H9 (cell line): ENCODE measurements around the gene IMPA2. TPM values are rescaled to one million over a fixed set of nuclear protein-coding genes. Genes with fewer than 3 reads are reported as not detected.

ENCODE experiments used
- DNase-seq: peaks from one replicate; pipeline ENCODE4 v3.0.0-alpha.2; 2017
- H2AFZ ChIP-seq: one replicate; pipeline ENCODE4 v1.6.1; 2013; ENCODE audit warnings: mild to moderate bottlenecking, low read length, control low read depth, moderate library complexity
- H2AK5ac ChIP-seq: 2 replicates; pipeline ENCODE4 v1.6.1; 2013; ENCODE audit warnings: low read length, control low read depth, mixed read lengths; ENCODE audit not compliant: insufficient read length
- H2BK120ac ChIP-seq: one replicate; pipeline ENCODE4 v1.6.1; 2013; ENCODE audit warnings: low read depth, mild to moderate bottlenecking, low read length, control low read depth, inconsistent platforms; ENCODE audit not compliant: poor library complexity, severe bottlenecking
- H2BK12ac ChIP-seq: 2 replicates; pipeline ENCODE4 v1.6.1; 2013; ENCODE audit warnings: low read length, control low read depth, mixed read lengths, low read depth; ENCODE audit not compliant: insufficient read length
- H2BK15ac ChIP-seq: 2 replicates; pipeline ENCODE4 v1.6.1; 2013; ENCODE audit warnings: low read depth, low read length, control low read depth
- H2BK20ac ChIP-seq: one replicate; pipeline ENCODE4 v1.6.1; 2013; ENCODE audit warnings: low read depth, mild to moderate bottlenecking, low read length, control low read depth, inconsistent platforms; ENCODE audit not compliant: poor library complexity, severe bottlenecking
- H2BK5ac ChIP-seq: 2 replicates; pipeline ENCODE4 v1.6.1; 2013; ENCODE audit warnings: low read length, control low read depth, mixed read lengths; ENCODE audit not compliant: insufficient read length
- H3K14ac ChIP-seq: 2 replicates; pipeline ENCODE4 v1.6.1; 2013; ENCODE audit warnings: low read length, control low read depth; ENCODE audit not compliant: insufficient read depth
- H3K18ac ChIP-seq: 2 replicates; pipeline ENCODE4 v1.6.1; 2013; ENCODE audit warnings: low read depth, mild to moderate bottlenecking, mixed read lengths, low read length, control low read depth; ENCODE audit not compliant: insufficient read length
- H3K23ac ChIP-seq: 2 replicates; pipeline ENCODE4 v1.6.1; 2013; ENCODE audit warnings: low read length, control low read depth, mixed read lengths, low read depth; ENCODE audit not compliant: insufficient read length
- H3K23me2 ChIP-seq: 2 replicates; pipeline ENCODE4 v1.6.1; 2013; ENCODE audit warnings: low read depth, mild to moderate bottlenecking, mixed read lengths, low read length, control low read depth; ENCODE audit not compliant: insufficient read length, poor library complexity, severe bottlenecking
- H3K27ac ChIP-seq: 2 replicates; pipeline ENCODE4 v1.5.1; 2013; ENCODE audit warnings: low read length, control low read depth, mixed read lengths, low read depth; ENCODE audit not compliant: insufficient read length
- H3K27me3 ChIP-seq: 2 replicates; pipeline ENCODE4 v1.6.1; 2013; ENCODE audit warnings: low read length, control low read depth, inconsistent platforms; ENCODE audit not compliant: insufficient read depth
- H3K4ac ChIP-seq: 2 replicates; pipeline ENCODE4 v1.6.1; 2013; ENCODE audit warnings: low read depth, mild to moderate bottlenecking, control low read depth, inconsistent platforms, low read length, moderate library complexity
- H3K4me1 ChIP-seq: 2 replicates; pipeline ENCODE4 v1.6.1; 2013; ENCODE audit warnings: low read length, control low read depth, inconsistent platforms; ENCODE audit not compliant: insufficient read depth
- H3K4me2 ChIP-seq: 2 replicates; pipeline ENCODE4 v1.6.1; 2013; ENCODE audit warnings: low read length, control low read depth, mixed read lengths; ENCODE audit not compliant: insufficient read length, insufficient read depth
- H3K56ac ChIP-seq: 2 replicates; pipeline ENCODE4 v1.6.1; 2013; ENCODE audit warnings: low read depth, mild to moderate bottlenecking, mixed read lengths, low read length, control low read depth; ENCODE audit not compliant: insufficient read length
- H3K79me1 ChIP-seq: 2 replicates; pipeline ENCODE4 v1.6.1; 2013; ENCODE audit warnings: low read depth, mild to moderate bottlenecking, moderate library complexity, low read length, control low read depth, inconsistent platforms; ENCODE audit not compliant: insufficient read depth, poor library complexity, severe bottlenecking
- H3K79me2 ChIP-seq: 2 replicates; pipeline ENCODE4 v1.6.1; 2013; ENCODE audit warnings: low read length, control low read depth, inconsistent platforms; ENCODE audit not compliant: insufficient read depth
- H3K9ac ChIP-seq: 2 replicates; pipeline ENCODE4 v1.6.1; 2013; ENCODE audit warnings: low read length, control low read depth, mixed read lengths; ENCODE audit not compliant: insufficient read length; ENCODE audit errors: extremely low read depth
- H3K9me3 ChIP-seq: one replicate; pipeline ENCODE4 v1.6.1; 2013; ENCODE audit warnings: low read depth, low read length, inconsistent platforms; ENCODE audit not compliant: control insufficient read depth
- H3T11ph ChIP-seq: one replicate; pipeline ENCODE4 v1.6.1; 2013; ENCODE audit warnings: mild to moderate bottlenecking, low read length, control low read depth, inconsistent platforms
- H4K20me1 ChIP-seq: one replicate; pipeline ENCODE4 v1.6.1; 2013; ENCODE audit not compliant: control insufficient read depth, insufficient read length, insufficient read depth
- H4K5ac ChIP-seq: 2 replicates; pipeline ENCODE4 v1.6.1; 2013; ENCODE audit warnings: low read depth, mild to moderate bottlenecking, mixed read lengths, low read length, control low read depth; ENCODE audit not compliant: insufficient read length
- H4K8ac ChIP-seq: replicated peaks from 2 replicates; pipeline ENCODE4 v1.6.1; 2013; ENCODE audit warnings: low read length, control low read depth, mixed read lengths, low read depth; ENCODE audit not compliant: insufficient read length
- H4K91ac ChIP-seq: 2 replicates; pipeline ENCODE4 v1.6.1; 2013; ENCODE audit warnings: low read depth, mild to moderate bottlenecking, moderate library complexity, mixed read lengths, low read length, control low read depth; ENCODE audit not compliant: insufficient read length
- H3K27ac Mint-ChIP-seq, 3 experiments: 2 replicates in 2 of 3; 3 replicates in 1 of 3; pipeline ENCODE4 v1.8.0; 2020 to 2021; ENCODE audit warnings: mixed read lengths in 3 of 3, mild to moderate bottlenecking in 1 of 3, moderate library complexity in 1 of 3
- H3K27me3 Mint-ChIP-seq: 2 replicates; pipeline ENCODE4 v1.8.0; 2021; ENCODE audit warnings: low read depth, mild to moderate bottlenecking, moderate library complexity, mixed read lengths
- H3K36me3 Mint-ChIP-seq, 3 experiments: 2 replicates in 2 of 3; 3 replicates in 1 of 3; pipeline ENCODE4 v1.8.0; 2020 to 2021; ENCODE audit warnings: low read depth in 3 of 3, mixed read lengths in 3 of 3; ENCODE audit not compliant: insufficient read depth in 1 of 3
- H3K4me1 Mint-ChIP-seq, 2 experiments: 2 replicates each; pipeline ENCODE4 v1.8.0; 2020; ENCODE audit warnings: mixed read lengths in 2 of 2
- H3K4me3 Mint-ChIP-seq, 2 experiments: 2 replicates in 1 of 2; 3 replicates in 1 of 2; pipeline ENCODE4 v1.8.0; 2020 to 2021; ENCODE audit warnings: mild to moderate bottlenecking in 2 of 2, mixed read lengths in 2 of 2, moderate library complexity in 1 of 2
- H3K9me3 Mint-ChIP-seq, 2 experiments: 2 replicates in 1 of 2; 3 replicates in 1 of 2; pipeline ENCODE4 v1.8.0; 2020; ENCODE audit warnings: mild to moderate bottlenecking in 2 of 2, mixed read lengths in 2 of 2, moderate library complexity in 1 of 2
- WGBS: extraction: QIAGEN DNeasy Blood & Tissue Kit; methylation state at CpG from one replicate; pipeline ENCODE4 v1.1.7; 2013; ENCODE audit warnings: missing lambda C conversion rate, low lambda C conversion rate, mixed read lengths; ENCODE audit not compliant: insufficient read length; ENCODE audit errors: extremely low coverage; 5-methylcytosine and 5-hydroxymethylcytosine counted together
- total RNA-seq: library from RNA; stranded (reverse); gene quantifications from 2 replicates; pipeline ENCODE4 v1.2.1, GENCODE V29; 2021
- TF ChIP-seq, protein P1 (sequence below): fragments of 200-600 bp; sonication (generic); conservative IDR thresholded peaks from 3 replicates; pipeline ENCODE4 v1.8.0; 2021; ENCODE audit warnings: antibody characterized with exemption, mild to moderate bottlenecking

The IMPA2 gene
- total RNA-seq, 1 experiment from 2014 or later, result 73.8 TPM

DNA sequence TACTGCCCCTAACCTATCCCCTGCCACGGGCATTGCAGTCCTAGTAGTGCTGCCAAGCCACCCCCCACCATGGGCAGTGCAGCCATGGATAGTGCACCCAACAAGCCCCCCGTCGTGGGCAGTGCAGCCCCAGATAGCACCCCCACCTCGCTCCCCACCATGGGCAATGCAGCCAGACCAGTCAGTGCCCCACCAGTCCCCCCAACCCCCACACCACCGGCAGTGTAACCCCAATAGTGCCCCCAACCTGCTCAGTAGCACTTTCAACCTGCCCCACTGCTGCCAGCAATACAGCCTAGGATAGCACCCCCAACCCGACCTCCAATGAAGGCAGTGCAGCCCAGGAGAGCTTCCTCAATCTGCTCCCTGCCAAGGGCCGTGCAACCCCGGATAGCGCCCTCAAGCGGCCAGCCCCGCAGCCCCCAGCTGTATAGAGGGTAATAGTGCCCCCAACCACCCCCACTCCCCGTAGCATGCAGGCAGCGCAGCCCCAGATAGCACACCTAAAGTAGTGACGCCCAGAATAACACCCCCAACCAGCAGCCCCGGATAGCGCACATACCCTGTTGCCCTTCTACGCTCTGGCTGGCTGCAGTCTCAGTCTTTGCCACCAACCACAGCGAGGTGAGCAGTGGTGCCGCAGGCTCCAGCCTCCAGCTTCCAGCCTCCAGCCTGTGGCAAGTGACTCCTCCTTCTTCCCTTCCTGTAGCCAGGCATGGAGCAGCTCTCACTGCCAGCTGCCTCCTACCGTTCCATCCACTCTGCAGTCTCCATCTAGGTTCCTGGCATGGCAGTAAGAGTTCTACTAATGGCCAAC, 66.9 kb downstream of the IMPA2 start:
- H3K9me3 ChIP-seq, result no peaks in the 10 kb centered on the region
- H2BK15ac ChIP-seq, result no peak overlapping the region
- no peak overlapping the region for H3K27ac ChIP-seq
- H3K23ac ChIP-seq, result no peak overlapping the region
- H3K4me1 ChIP-seq, result no peaks in the 10 kb centered on the region
- no peak overlapping the region for H2BK5ac ChIP-seq
- H3K18ac ChIP-seq, result no peak overlapping the region
- no peak overlapping the region for H4K5ac ChIP-seq
- WGBS, result no CpG with 5 or more reads among the region's 20 CpGs
- no peaks in the 10 kb centered on the region for H3K79me2 ChIP-seq
- H3K4me1 Mint-ChIP-seq, result peaks cover 3 to 12% of the 10 kb centered on the region in 2 experiments; a peak in 3 of 4 replicates
- no peaks in the 10 kb centered on the region for H3K79me1 ChIP-seq
- no peaks in the 10 kb centered on the region for H3K9me3 Mint-ChIP-seq
- DNase-seq, result peak; percentile 73
- H3K27me3 Mint-ChIP-seq, result no peaks in the 10 kb centered on the region; the same call in 1 of the 2 replicates
- peak overlapping the region in 1 of 3 experiments; percentile 33; a peak in 1 of 7 replicates for H3K27ac Mint-ChIP-seq
- H2AK5ac ChIP-seq, result no peak overlapping the region
- TF ChIP-seq, protein P1, sequence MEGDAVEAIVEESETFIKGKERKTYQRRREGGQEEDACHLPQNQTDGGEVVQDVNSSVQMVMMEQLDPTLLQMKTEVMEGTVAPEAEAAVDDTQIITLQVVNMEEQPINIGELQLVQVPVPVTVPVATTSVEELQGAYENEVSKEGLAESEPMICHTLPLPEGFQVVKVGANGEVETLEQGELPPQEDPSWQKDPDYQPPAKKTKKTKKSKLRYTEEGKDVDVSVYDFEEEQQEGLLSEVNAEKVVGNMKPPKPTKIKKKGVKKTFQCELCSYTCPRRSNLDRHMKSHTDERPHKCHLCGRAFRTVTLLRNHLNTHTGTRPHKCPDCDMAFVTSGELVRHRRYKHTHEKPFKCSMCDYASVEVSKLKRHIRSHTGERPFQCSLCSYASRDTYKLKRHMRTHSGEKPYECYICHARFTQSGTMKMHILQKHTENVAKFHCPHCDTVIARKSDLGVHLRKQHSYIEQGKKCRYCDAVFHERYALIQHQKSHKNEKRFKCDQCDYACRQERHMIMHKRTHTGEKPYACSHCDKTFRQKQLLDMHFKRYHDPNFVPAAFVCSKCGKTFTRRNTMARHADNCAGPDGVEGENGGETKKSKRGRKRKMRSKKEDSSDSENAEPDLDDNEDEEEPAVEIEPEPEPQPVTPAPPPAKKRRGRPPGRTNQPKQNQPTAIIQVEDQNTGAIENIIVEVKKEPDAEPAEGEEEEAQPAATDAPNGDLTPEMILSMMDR, result peak; percentile 46
- no peaks in the 10 kb centered on the region for H3K27me3 ChIP-seq
- no peak overlapping the region for H2AFZ ChIP-seq
- H4K8ac ChIP-seq, result no peak overlapping the region
- no peak overlapping the region for H4K91ac ChIP-seq
- no peak overlapping the region for H3K56ac ChIP-seq
- H3K23me2 ChIP-seq, result no peaks in the 10 kb centered on the region
- H2BK120ac ChIP-seq, result no peak overlapping the region
- no peak overlapping the region for H2BK12ac ChIP-seq
- no peak overlapping the region for H3K4me3 Mint-ChIP-seq
- no peak overlapping the region for H3K4ac ChIP-seq
- H2BK20ac ChIP-seq, result no peak overlapping the region
- no peaks in the 10 kb centered on the region for H3K36me3 Mint-ChIP-seq
- no peak overlapping the region for H3K4me2 ChIP-seq
- H4K20me1 ChIP-seq, result no peaks in the 10 kb centered on the region
- H3T11ph ChIP-seq, result no peak overlapping the region
- no peak overlapping the region for H3K14ac ChIP-seq
- H3K9ac ChIP-seq, result no peak overlapping the region
